ENCODE results near the gene LRP1B.

LRP1B gene

GRCh38 chr2:142038826-142039225 is 92.0 kb downstream of the LRP1B start:
- no peak for DNase-seq

GRCh38 chr2:142037744-142038143 is 93.1 kb downstream of the LRP1B start:
- DNase-seq: no peak

GRCh38 chr2:142037066-142037465 is 93.8 kb downstream of the LRP1B start:
- no peak for DNase-seq

GRCh38 chr2:142033393-142033792 is 97.4 kb downstream of the LRP1B start:
- no peak for DNase-seq

- no peak for DNase-seq
Observed at GRCh38 chr2:142031656-142032055, 99.2 kb downstream of the LRP1B start.

GRCh38 chr2:142030735-142031134 is 100.1 kb downstream of the LRP1B start:
- DNase-seq: no peak

- DNase-seq: no peak
Observed at GRCh38 chr2:142029974-142030373, 100.8 kb downstream of the LRP1B start.

- DNase-seq: no peak
Observed at GRCh38 chr2:142025394-142025793, 105.4 kb downstream of the LRP1B start.

- no peak for DNase-seq
Observed at GRCh38 chr2:142020368-142020767, 110.4 kb downstream of the LRP1B start.

GRCh38 chr2:142014536-142014935 is 116.3 kb downstream of the LRP1B start:
- DNase-seq: no peak

- no peak for DNase-seq
Observed at GRCh38 chr2:142012797-142013196, 118.0 kb downstream of the LRP1B start.

- no peak for DNase-seq
Observed at GRCh38 chr2:142010477-142011270, 120.1 kb downstream of the LRP1B start.

- no peak for DNase-seq
Observed at GRCh38 chr2:142008135-142008744, 122.6 kb downstream of the LRP1B start.

- no peak for DNase-seq
Observed at GRCh38 chr2:141994066-141994465, 136.8 kb downstream of the LRP1B start.

GRCh38 chr2:141992695-141993094 is 138.1 kb downstream of the LRP1B start:
- no peak for DNase-seq

- no peak for DNase-seq
Observed at GRCh38 chr2:141968433-141968832, 162.4 kb downstream of the LRP1B start.

- DNase-seq: no peak
Observed at GRCh38 chr2:141967980-141968379, 162.8 kb downstream of the LRP1B start.

- DNase-seq: no peak
Observed at GRCh38 chr2:141967503-141967902, 163.3 kb downstream of the LRP1B start.

GRCh38 chr2:141959941-141960340 is 170.9 kb downstream of the LRP1B start:
- DNase-seq: no peak

- DNase-seq: no peak
Observed at GRCh38 chr2:141959016-141959415, 171.8 kb downstream of the LRP1B start.

GRCh38 chr2:141957827-141958450 is 172.9 kb downstream of the LRP1B start:
- no peak for DNase-seq

GRCh38 chr2:141957321-141957720 is 173.5 kb downstream of the LRP1B start:
- DNase-seq: no peak

- no peak for DNase-seq
Observed at GRCh38 chr2:141947396-141948114, 183.3 kb downstream of the LRP1B start.

- no peak for DNase-seq
Observed at GRCh38 chr2:141946016-141946415, 184.8 kb downstream of the LRP1B start.

Measured in NCI-H146 (cell line).